Tibial nerve (tissue), 4 donors: Measurements from ENCODE around the gene LCLAT1. TPM values are rescaled to one million over a fixed set of nuclear protein-coding genes. Genes with fewer than 3 reads are reported as not detected.

Source experiments
- DNase-seq, 2 donors: peaks; one replicate each; pipeline ENCODE4 v3.0.0-alpha.2; 2019; ENCODE audit warnings: low spot score in 2 of 2
- H3K27ac ChIP-seq, 4 donors: fragments of 200-600 bp; sonication (generic) in 3 of 4; one replicate each; pipeline ENCODE4 v1.5.1; 2017 to 2019; ENCODE audit warnings: mild to moderate bottlenecking in 1 of 4
- H3K27me3 ChIP-seq, 2 donors: fragments of 200-600 bp; sonication (generic) in 1 of 2; one replicate each; pipeline versions ENCODE4 v1.5.1 to v1.6.0; 2017 to 2019
- H3K36me3 ChIP-seq, 3 donors: fragments of 200-600 bp; sonication (generic); one replicate each; pipeline ENCODE4 v1.5.1; 2018 to 2019
- H3K4me1 ChIP-seq, 4 donors: fragments of 200-600 bp; sonication (generic) in 3 of 4; one replicate each; pipeline ENCODE4 v1.5.1; 2017 to 2019
- H3K4me3 ChIP-seq, 4 donors: fragments of 200-600 bp; sonication (generic) in 3 of 4; one replicate each; pipeline ENCODE4 v1.5.1; 2017 to 2019; ENCODE audit warnings: mild to moderate bottlenecking in 1 of 4, moderate library complexity in 1 of 4
- H3K9me3 ChIP-seq, 4 donors: fragments of 200-600 bp; sonication (generic) in 3 of 4; one replicate each; pipeline ENCODE4 v1.5.1; 2017 to 2019
- CTCF ChIP-seq, 5 experiments: fragments of 200-600 bp in 3 of 5; fragments of 450-650 bp in 2 of 5; sonication (generic) in 3 of 5; IDR thresholded peaks; one replicate each; pipeline ENCODE4 v1.5.1; 2016 to 2019; ENCODE audit warnings: antibody characterized with exemption in 5 of 5, mild to moderate bottlenecking in 3 of 5, moderate library complexity in 2 of 5
- EP300 ChIP-seq, 2 donors: sonication (generic); formaldehyde crosslinking; IDR thresholded peaks; one replicate each; pipeline ENCODE4 v1.6.1; 2017; ENCODE audit warnings: antibody characterized with exemption in 2 of 2, mild to moderate bottlenecking in 1 of 2
- POLR2A ChIP-seq, 2 donors: fragments of 450-650 bp; IDR thresholded peaks; one replicate each; pipeline ENCODE4 v1.6.1; 2017; ENCODE audit warnings: antibody characterized with exemption in 2 of 2, mild to moderate bottlenecking in 2 of 2, moderate library complexity in 2 of 2
- WGBS, 2 donors: methylation state at CpG; one replicate each; pipeline ENCODE4 v1.1.5; 2018; 5-methylcytosine and 5-hydroxymethylcytosine counted together
- total RNA-seq, 4 donors: library from RNA; depleted of rRNA; stranded (reverse); fragments of >200 nt; gene quantifications; one replicate each; pipeline ENCODE4 v1.1.0, GENCODE V29; 2016

Gene LCLAT1
- total RNA-seq, 4 donors from 2014 or later, result 8.4 to 15.9 (median 11.8) TPM

DNA sequence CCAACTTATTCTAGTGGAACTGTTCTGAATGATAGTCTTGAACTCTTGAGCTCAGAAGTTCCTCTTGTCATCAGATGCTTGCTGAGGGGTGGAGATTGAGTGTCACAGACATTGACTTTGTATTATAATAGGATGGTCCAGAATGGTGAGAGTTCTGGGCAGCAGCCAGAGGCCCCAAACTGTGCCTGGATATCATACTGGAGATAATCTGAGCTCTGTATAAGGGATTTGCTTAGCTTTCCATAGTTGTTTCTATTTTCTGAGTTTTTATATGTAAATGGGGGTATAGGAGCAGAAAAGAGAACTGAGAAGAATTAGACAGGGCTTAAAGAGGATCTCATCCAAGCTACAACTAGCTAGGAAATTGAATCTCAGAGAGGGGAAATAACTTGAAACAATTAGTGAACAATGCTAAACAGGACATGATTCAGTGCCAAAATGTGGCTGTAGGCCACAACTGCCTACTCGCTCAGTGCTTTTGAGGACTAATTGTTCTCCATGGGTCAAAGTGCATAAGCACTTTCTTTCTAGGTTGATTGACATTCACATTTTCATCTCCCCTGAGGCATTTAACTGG, 10.1 kb upstream of the LCLAT1 start:
- Histone ChIP-seq H3K9me3 (no peaks in the 10 kb centered on the region), H3K36me3 (no peaks in the 10 kb centered on the region), H3K4me3 (no peak overlapping the region), H3K4me1 (peaks cover 0 to 23% (median 3%) of the 10 kb centered on the region in 4 donors), H3K27me3 (no peaks in the 10 kb centered on the region), H3K27ac (peak overlapping the region in 1 of 4 donors; percentile 43)
- 37 to 41% methylated on average over 1 of the region's 1 CpG for WGBS, 2 donors
- no peak for DNase-seq
- TF ChIP-seq EP300 (IDR thresholded peaks at IDR 0.05) (no peak), CTCF (IDR thresholded peaks at IDR 0.05) (no peak), POLR2A (IDR thresholded peaks at IDR 0.05) (no peak)

DNA sequence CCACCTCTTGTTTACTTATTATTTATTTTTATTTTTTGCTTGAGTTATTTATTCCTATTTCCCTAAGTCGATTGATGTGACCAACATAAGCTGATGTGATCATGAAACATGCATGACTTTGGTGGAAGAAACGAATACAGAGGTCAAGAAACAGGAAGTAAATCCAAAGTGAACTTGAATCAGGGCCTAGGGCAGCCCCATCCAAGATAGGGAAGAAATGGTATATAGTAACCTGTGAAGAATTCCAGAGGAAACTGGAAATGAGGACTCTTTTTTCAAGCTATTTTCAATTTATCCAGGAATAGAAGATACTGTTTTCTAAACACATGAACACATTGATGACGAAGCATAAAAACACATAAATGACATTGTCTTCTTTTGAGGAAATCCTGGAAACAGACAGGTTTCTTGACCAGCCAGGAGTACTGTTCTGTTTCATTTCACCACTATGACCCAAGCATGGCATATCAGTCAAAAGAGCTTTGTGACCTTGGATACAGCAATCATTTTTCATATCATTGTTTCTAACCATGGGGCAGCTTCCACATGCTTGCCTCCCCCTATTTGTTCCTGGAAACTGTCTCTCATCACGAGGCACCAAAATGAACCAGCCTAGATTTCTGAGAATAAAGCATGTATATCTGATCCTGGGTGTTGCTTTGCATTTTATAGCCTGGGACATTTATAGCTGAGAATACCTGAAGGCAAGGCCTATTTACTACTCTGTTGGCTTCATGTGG, 9.1 kb upstream of the LCLAT1 start:
- 76 to 77% methylated on average over 4 of the region's 4 CpGs for WGBS, 2 donors
- DNase-seq, result no peak
- Histone ChIP-seq H3K27ac (no peak overlapping the region), H3K9me3 (no peaks in the 10 kb centered on the region), H3K36me3 (no peaks in the 10 kb centered on the region), H3K4me3 (no peak overlapping the region), H3K4me1 (peaks cover 0 to 23% (median 3%) of the 10 kb centered on the region in 4 donors), H3K27me3 (no peaks in the 10 kb centered on the region)
- no peak for TF ChIP-seq POLR2A (IDR thresholded peaks at IDR 0.05)
- no peak for TF ChIP-seq CTCF (IDR thresholded peaks at IDR 0.05)
- no peak for TF ChIP-seq EP300 (IDR thresholded peaks at IDR 0.05)

- H3K27ac ChIP-seq, result no peak overlapping the region
These were observed 7.8 kb upstream of the LCLAT1 start for GRCh38 chr2:30439296-30439695.

GRCh38 chr2:30439879-30440278, 7.2 kb upstream of the LCLAT1 start:
- Histone ChIP-seq H3K4me1 (peaks cover 0 to 11% (median 3%) of the 10 kb centered on the region in 4 donors), H3K36me3 (no peaks in the 10 kb centered on the region), H3K27me3 (no peaks in the 10 kb centered on the region), H3K9me3 (no peaks in the 10 kb centered on the region), H3K27ac (no peak overlapping the region), H3K4me3 (no peak overlapping the region)
- 92 to 97% methylated on average over 5 of the region's 5 CpGs for WGBS, 2 donors
- TF ChIP-seq POLR2A (IDR thresholded peaks at IDR 0.05) (no peak), EP300 (IDR thresholded peaks at IDR 0.05) (no peak), CTCF (IDR thresholded peaks at IDR 0.05) (no peak)
- no peak for DNase-seq

More at GRCh38 chr2:30439296-30439695, 7.8 kb upstream of the LCLAT1 start:
- Histone ChIP-seq H3K36me3 (no peaks in the 10 kb centered on the region), H3K9me3 (no peaks in the 10 kb centered on the region), H3K4me3 (no peak overlapping the region), H3K27me3 (no peaks in the 10 kb centered on the region), H3K4me1 (peaks cover 0 to 13% (median 3%) of the 10 kb centered on the region in 4 donors)
- no peak for DNase-seq
- no peak for TF ChIP-seq EP300 (IDR thresholded peaks at IDR 0.05)
- TF ChIP-seq CTCF (IDR thresholded peaks at IDR 0.05), result no peak
- TF ChIP-seq POLR2A (IDR thresholded peaks at IDR 0.05), result no peak
- whole genome bisulfite sequencing, 2 donors, result 83 to 92% methylated on average over 3 of the region's 3 CpGs

- no peak for TF ChIP-seq POLR2A (IDR thresholded peaks at IDR 0.05)
- no peak for TF ChIP-seq EP300 (IDR thresholded peaks at IDR 0.05)
- H3K27ac ChIP-seq, result no peak overlapping the region
- H3K4me3 ChIP-seq, result no peak overlapping the region
- 86 to 90% methylated on average over 7 of the region's 7 CpGs for WGBS, 2 donors
- no peaks in the 10 kb centered on the region for H3K9me3 ChIP-seq
- no peak for DNase-seq
- no peaks in the 10 kb centered on the region for H3K36me3 ChIP-seq
- peaks cover 0 to 11% (median 3%) of the 10 kb centered on the region in 4 donors for H3K4me1 ChIP-seq
- H3K27me3 ChIP-seq, result no peaks in the 10 kb centered on the region
These were observed 6.0 kb upstream of the LCLAT1 start for GRCh38 chr2:30441023-30441422.
